ENCODE data around the gene CDC45.

DNA sequence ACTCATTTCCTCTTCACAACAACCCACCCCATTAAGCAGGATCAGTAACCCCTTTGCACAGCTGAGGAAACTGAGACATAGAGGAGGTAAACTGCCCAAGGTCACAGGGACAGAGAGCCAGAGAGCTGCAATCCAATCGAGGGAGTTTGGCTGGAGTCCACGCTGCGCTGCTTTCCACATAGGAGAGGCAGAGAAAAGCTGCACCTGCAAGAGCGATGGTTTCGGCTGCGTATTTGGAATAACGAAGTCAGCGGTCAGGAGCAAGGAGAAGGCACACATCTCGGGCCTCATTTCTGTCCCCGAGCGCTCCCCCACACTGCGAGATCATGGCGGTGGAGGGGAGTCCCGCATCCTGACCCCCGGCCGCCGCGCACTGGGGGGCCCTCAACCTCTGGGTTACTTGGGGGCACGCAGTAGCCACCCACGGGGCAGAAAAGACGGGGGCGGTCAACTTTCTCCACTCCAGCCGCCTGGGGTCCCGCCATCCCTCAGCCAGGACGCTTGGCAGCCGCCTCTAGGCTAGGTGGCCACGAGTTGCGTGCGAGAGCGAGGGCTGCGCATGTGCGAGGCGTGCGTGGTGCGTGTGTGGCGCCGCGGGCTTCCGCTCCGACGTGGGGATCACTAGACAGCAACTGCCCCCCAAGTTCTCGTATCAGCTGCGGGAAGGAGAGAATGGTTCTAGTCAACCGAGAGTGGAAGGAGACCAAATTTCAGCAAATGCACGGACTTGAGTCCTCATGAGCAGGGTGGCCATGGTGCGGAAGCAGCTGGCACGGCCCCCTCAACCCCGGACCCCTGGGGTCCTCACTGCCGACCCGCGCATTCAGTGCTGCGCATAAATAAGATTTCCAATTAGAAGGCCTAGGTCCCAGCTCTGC lies 86.8 kb downstream of the CDC45 start:
- TF ChIP-seq EZH2phosphoT487 (IDR thresholded peaks at IDR 0.05; ENCODE audit: borderline replicate concordance, low read depth, low read length): no peak
- TF ChIP-seq, protein P1, sequence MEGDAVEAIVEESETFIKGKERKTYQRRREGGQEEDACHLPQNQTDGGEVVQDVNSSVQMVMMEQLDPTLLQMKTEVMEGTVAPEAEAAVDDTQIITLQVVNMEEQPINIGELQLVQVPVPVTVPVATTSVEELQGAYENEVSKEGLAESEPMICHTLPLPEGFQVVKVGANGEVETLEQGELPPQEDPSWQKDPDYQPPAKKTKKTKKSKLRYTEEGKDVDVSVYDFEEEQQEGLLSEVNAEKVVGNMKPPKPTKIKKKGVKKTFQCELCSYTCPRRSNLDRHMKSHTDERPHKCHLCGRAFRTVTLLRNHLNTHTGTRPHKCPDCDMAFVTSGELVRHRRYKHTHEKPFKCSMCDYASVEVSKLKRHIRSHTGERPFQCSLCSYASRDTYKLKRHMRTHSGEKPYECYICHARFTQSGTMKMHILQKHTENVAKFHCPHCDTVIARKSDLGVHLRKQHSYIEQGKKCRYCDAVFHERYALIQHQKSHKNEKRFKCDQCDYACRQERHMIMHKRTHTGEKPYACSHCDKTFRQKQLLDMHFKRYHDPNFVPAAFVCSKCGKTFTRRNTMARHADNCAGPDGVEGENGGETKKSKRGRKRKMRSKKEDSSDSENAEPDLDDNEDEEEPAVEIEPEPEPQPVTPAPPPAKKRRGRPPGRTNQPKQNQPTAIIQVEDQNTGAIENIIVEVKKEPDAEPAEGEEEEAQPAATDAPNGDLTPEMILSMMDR (conservative IDR thresholded peaks at IDR 0.05; ENCODE audit: low read length): no peak
